Measurements from ENCODE around the gene SERPINB7.

Gene SERPINB7

GRCh38 chr18:63736876-63737275, 38.3 kb upstream of the SERPINB7 start:
- no peak overlapping the region for H2BK5ac ChIP-seq (ENCODE audit: low read depth, low read length, poor library complexity, severe bottlenecking)
- H3K4me1 ChIP-seq (ENCODE audit: control insufficient read depth, insufficient read depth, low read depth, low read length) = no peaks in the 10 kb centered on the region
- H2AFZ ChIP-seq (ENCODE audit: low read depth, low read length) = no peak overlapping the region
- H3K18ac ChIP-seq (ENCODE audit: low read depth in 1 of 2, low read length in 2 of 2) = no peak overlapping the region
- no peak overlapping the region for H2BK15ac ChIP-seq (ENCODE audit: low read depth, poor library complexity, severe bottlenecking)
- H2AK5ac ChIP-seq (ENCODE audit: low read length, severe bottlenecking) = no peak overlapping the region
- H3K14ac ChIP-seq (ENCODE audit: low read length in 2 of 2) = no peak overlapping the region
- H3K4ac ChIP-seq (ENCODE audit: low read depth in 1 of 2, low read length in 2 of 2) = no peak overlapping the region
- H3K4me2 ChIP-seq (ENCODE audit: low read length, poor library complexity, severe bottlenecking) = no peak overlapping the region
- H4K91ac ChIP-seq (ENCODE audit: low read length) = no peak overlapping the region
- H3K36me3 ChIP-seq (ENCODE audit: control insufficient read depth in 1 of 2, insufficient read depth in 2 of 2, low read depth in 1 of 2, low read length in 2 of 2) = no peaks in the 10 kb centered on the region
- no peak overlapping the region for H2BK12ac ChIP-seq (ENCODE audit: low read length in 2 of 2)
- H4K8ac ChIP-seq (ENCODE audit: low read length) = no peak overlapping the region
- no peak overlapping the region for H3K27ac ChIP-seq (ENCODE audit: low read length, poor library complexity, severe bottlenecking)
- no peak for DNase-seq
- H3K23ac ChIP-seq (ENCODE audit: low read length in 2 of 2) = no peak overlapping the region
- no peaks in the 10 kb centered on the region for H3K79me1 ChIP-seq (replicated peaks; ENCODE audit: low read length, poor library complexity, severe bottlenecking)
- no peaks in the 10 kb centered on the region for H3K9me3 ChIP-seq (ENCODE audit: control insufficient read depth, low read length)
- no peak overlapping the region for H3K4me3 ChIP-seq (ENCODE audit: insufficient read depth in 1 of 2, low read depth in 1 of 2, low read length in 2 of 2)
- peaks cover 1 to 3% of the 10 kb centered on the region in 2 experiments for H3K27me3 ChIP-seq (ENCODE audit: control insufficient read depth in 1 of 2, insufficient read depth in 1 of 2, low read length in 2 of 2)
- no peak overlapping the region for H2BK120ac ChIP-seq (ENCODE audit: low read depth, low read length)
- no peak overlapping the region for H3K9ac ChIP-seq (ENCODE audit: low read length)

- Histone ChIP-seq H2AK5ac (ENCODE audit: low read length, severe bottlenecking) (no peak overlapping the region), H3K4ac (ENCODE audit: low read depth in 1 of 2, low read length in 2 of 2) (no peak overlapping the region), H2BK5ac (ENCODE audit: low read depth, low read length, poor library complexity, severe bottlenecking) (no peak overlapping the region), H3K36me3 (ENCODE audit: control insufficient read depth in 1 of 2, insufficient read depth in 2 of 2, low read depth in 1 of 2, low read length in 2 of 2) (no peaks in the 10 kb centered on the region), H2BK12ac (ENCODE audit: low read length in 2 of 2) (no peak overlapping the region), H2AFZ (ENCODE audit: low read depth, low read length) (no peak overlapping the region), H3K18ac (ENCODE audit: low read depth in 1 of 2, low read length in 2 of 2) (no peak overlapping the region), H3K4me1 (ENCODE audit: control insufficient read depth, insufficient read depth, low read depth, low read length) (no peaks in the 10 kb centered on the region), H3K9me3 (ENCODE audit: control insufficient read depth, low read length) (no peaks in the 10 kb centered on the region), H3K27me3 (ENCODE audit: control insufficient read depth in 1 of 2, insufficient read depth in 1 of 2, low read length in 2 of 2) (peaks cover 0 to 3% of the 10 kb centered on the region in 2 experiments), H3K23ac (ENCODE audit: low read length in 2 of 2) (no peak overlapping the region), H4K91ac (ENCODE audit: low read length) (no peak overlapping the region), H3K27ac (ENCODE audit: low read length, poor library complexity, severe bottlenecking) (no peak overlapping the region), H4K8ac (ENCODE audit: low read length) (no peak overlapping the region), H3K14ac (ENCODE audit: low read length in 2 of 2) (no peak overlapping the region), H2BK15ac (ENCODE audit: low read depth, poor library complexity, severe bottlenecking) (no peak overlapping the region), H3K9ac (ENCODE audit: low read length) (no peak overlapping the region), H2BK120ac (ENCODE audit: low read depth, low read length) (no peak overlapping the region), H3K4me2 (ENCODE audit: low read length, poor library complexity, severe bottlenecking) (no peak overlapping the region), H3K4me3 (ENCODE audit: insufficient read depth in 1 of 2, low read depth in 1 of 2, low read length in 2 of 2) (no peak overlapping the region), H3K79me1 (replicated peaks; ENCODE audit: low read length, poor library complexity, severe bottlenecking) (no peaks in the 10 kb centered on the region)
- WGBS = 74% methylated on average over 3 of the region's 4 CpGs
- peak; percentile 12 for DNase-seq
Measured at GRCh38 chr18:63741769-63742168, 33.4 kb upstream of the SERPINB7 start.

- H2AK5ac ChIP-seq (ENCODE audit: low read length, severe bottlenecking) = no peak overlapping the region
- H4K91ac ChIP-seq (ENCODE audit: low read length) = no peak overlapping the region
- H3K4me2 ChIP-seq (ENCODE audit: low read length, poor library complexity, severe bottlenecking) = no peak overlapping the region
- H3K36me3 ChIP-seq (ENCODE audit: control insufficient read depth in 1 of 2, insufficient read depth in 2 of 2, low read depth in 1 of 2, low read length in 2 of 2) = no peaks in the 10 kb centered on the region
- H2AFZ ChIP-seq (ENCODE audit: low read depth, low read length) = no peak overlapping the region
- H3K27ac ChIP-seq (ENCODE audit: low read length, poor library complexity, severe bottlenecking) = no peak overlapping the region
- H3K9ac ChIP-seq (ENCODE audit: low read length) = no peak overlapping the region
- no peaks in the 10 kb centered on the region for H3K4me1 ChIP-seq (ENCODE audit: control insufficient read depth, insufficient read depth, low read depth, low read length)
- H2BK12ac ChIP-seq (ENCODE audit: low read length in 2 of 2) = no peak overlapping the region
- H3K4me3 ChIP-seq (ENCODE audit: insufficient read depth in 1 of 2, low read depth in 1 of 2, low read length in 2 of 2) = no peak overlapping the region
- no peak overlapping the region for H2BK15ac ChIP-seq (ENCODE audit: low read depth, poor library complexity, severe bottlenecking)
- no peak overlapping the region for H3K18ac ChIP-seq (ENCODE audit: low read depth in 1 of 2, low read length in 2 of 2)
- H3K23ac ChIP-seq (ENCODE audit: low read length in 2 of 2) = no peak overlapping the region
- no peaks in the 10 kb centered on the region for H3K27me3 ChIP-seq (ENCODE audit: control insufficient read depth in 1 of 2, insufficient read depth in 1 of 2, low read length in 2 of 2)
- no peaks in the 10 kb centered on the region for H3K9me3 ChIP-seq (ENCODE audit: control insufficient read depth, low read length)
- no peak overlapping the region for H2BK120ac ChIP-seq (ENCODE audit: low read depth, low read length)
- H3K4ac ChIP-seq (ENCODE audit: low read depth in 1 of 2, low read length in 2 of 2) = no peak overlapping the region
- H3K79me1 ChIP-seq (replicated peaks; ENCODE audit: low read length, poor library complexity, severe bottlenecking) = no peaks in the 10 kb centered on the region
- 90% methylated on average over 2 of the region's 2 CpGs for WGBS
- no peak overlapping the region for H4K8ac ChIP-seq (ENCODE audit: low read length)
- DNase-seq = no peak
- H2BK5ac ChIP-seq (ENCODE audit: low read depth, low read length, poor library complexity, severe bottlenecking) = no peak overlapping the region
- H3K14ac ChIP-seq (ENCODE audit: low read length in 2 of 2) = no peak overlapping the region
Measured at GRCh38 chr18:63747006-63747405, 28.2 kb upstream of the SERPINB7 start.

- H3K27ac ChIP-seq (ENCODE audit: low read length, poor library complexity, severe bottlenecking) = no peak overlapping the region
- H4K91ac ChIP-seq (ENCODE audit: low read length) = no peak overlapping the region
- no peak overlapping the region for H2BK15ac ChIP-seq (ENCODE audit: low read depth, poor library complexity, severe bottlenecking)
- no peaks in the 10 kb centered on the region for H3K4me1 ChIP-seq (ENCODE audit: control insufficient read depth, insufficient read depth, low read depth, low read length)
- H3K4me3 ChIP-seq (ENCODE audit: insufficient read depth in 1 of 2, low read depth in 1 of 2, low read length in 2 of 2) = no peak overlapping the region
- no peak overlapping the region for H2BK12ac ChIP-seq (ENCODE audit: low read length in 2 of 2)
- WGBS = no CpG with 5 or more reads among the region's 1 CpG
- no peak overlapping the region for H2AFZ ChIP-seq (ENCODE audit: low read depth, low read length)
- no peak overlapping the region for H3K18ac ChIP-seq (ENCODE audit: low read depth in 1 of 2, low read length in 2 of 2)
- no peaks in the 10 kb centered on the region for H3K36me3 ChIP-seq (ENCODE audit: control insufficient read depth in 1 of 2, insufficient read depth in 2 of 2, low read depth in 1 of 2, low read length in 2 of 2)
- H3K9ac ChIP-seq (ENCODE audit: low read length) = no peak overlapping the region
- no peak for DNase-seq
- H3K14ac ChIP-seq (ENCODE audit: low read length in 2 of 2) = no peak overlapping the region
- no peak overlapping the region for H4K8ac ChIP-seq (ENCODE audit: low read length)
- no peak overlapping the region for H2BK120ac ChIP-seq (ENCODE audit: low read depth, low read length)
- H3K27me3 ChIP-seq (ENCODE audit: control insufficient read depth in 1 of 2, insufficient read depth in 1 of 2, low read length in 2 of 2) = no peaks in the 10 kb centered on the region
- H2AK5ac ChIP-seq (ENCODE audit: low read length, severe bottlenecking) = no peak overlapping the region
- no peaks in the 10 kb centered on the region for H3K79me1 ChIP-seq (replicated peaks; ENCODE audit: low read length, poor library complexity, severe bottlenecking)
- H3K4ac ChIP-seq (ENCODE audit: low read depth in 1 of 2, low read length in 2 of 2) = no peak overlapping the region
- H3K4me2 ChIP-seq (ENCODE audit: low read length, poor library complexity, severe bottlenecking) = no peak overlapping the region
- no peak overlapping the region for H3K23ac ChIP-seq (ENCODE audit: low read length in 2 of 2)
- no peaks in the 10 kb centered on the region for H3K9me3 ChIP-seq (ENCODE audit: control insufficient read depth, low read length)
- H2BK5ac ChIP-seq (ENCODE audit: low read depth, low read length, poor library complexity, severe bottlenecking) = no peak overlapping the region
Measured at GRCh38 chr18:63749489-63749888, 25.7 kb upstream of the SERPINB7 start.
